DMS153 treated with DMSO at 0.1 percent for 48 hours (cell line): ENCODE measurements around the gene FBXO22.

Source experiments
- DNase-seq: peaks from one replicate; lab custom pipeline; 2025; ENCODE audit not compliant: unreplicated experiment; lab: John Stamatoyannopoulos, UW

FBXO22 gene

GRCh38 chr15:75918135-75918534 lies 14.5 kb downstream of the FBXO22 start:
- no peak for DNase-seq

- no peak for DNase-seq
Measured at GRCh38 chr15:75920079-75920478, 16.4 kb downstream of the FBXO22 start.

- peak; percentile 0 for DNase-seq
Measured at GRCh38 chr15:75921732-75922703, 18.3 kb downstream of the FBXO22 start.

DNA sequence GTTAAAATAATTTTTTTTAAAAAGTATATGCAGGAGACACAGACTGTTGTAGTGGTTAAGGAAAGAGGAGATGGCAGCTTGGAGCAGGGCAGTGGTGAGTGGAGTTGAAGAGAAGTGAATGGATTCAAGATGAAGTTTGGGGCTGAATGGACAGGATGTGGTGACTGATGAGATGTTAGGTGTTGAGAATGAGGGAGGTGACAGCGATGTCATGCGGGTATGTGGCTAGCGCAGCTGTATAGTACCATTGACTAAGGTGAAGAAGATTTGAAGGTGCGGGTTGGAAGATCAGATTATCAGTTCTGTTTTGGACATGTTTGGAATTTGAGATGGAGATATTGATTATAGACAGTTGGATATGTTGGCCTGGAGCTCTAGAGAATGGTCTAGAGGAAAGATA lies 20.1 kb downstream of the FBXO22 start:
- DNase-seq = no peak

DNA sequence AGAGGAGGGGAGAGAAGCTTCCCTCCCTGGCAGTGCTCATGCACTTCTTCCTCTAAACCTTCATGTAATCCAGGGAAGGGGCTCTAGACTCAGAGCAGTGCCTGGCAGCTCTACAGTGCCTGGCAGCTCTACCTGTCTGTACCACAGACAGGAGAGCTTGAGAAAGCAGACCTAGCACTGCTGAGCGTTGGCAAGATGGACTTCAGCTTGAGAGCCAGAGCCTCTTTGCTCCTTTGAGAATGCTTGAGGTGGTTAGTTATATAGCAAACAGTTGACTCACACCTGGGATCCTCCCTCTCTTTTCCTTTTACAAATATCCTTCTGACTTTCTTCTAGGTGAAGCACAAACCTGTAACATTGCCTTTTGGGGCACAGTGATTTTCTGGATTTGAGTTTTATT lies 20.9 kb downstream of the FBXO22 start:
- DNase-seq = no peak

DNA sequence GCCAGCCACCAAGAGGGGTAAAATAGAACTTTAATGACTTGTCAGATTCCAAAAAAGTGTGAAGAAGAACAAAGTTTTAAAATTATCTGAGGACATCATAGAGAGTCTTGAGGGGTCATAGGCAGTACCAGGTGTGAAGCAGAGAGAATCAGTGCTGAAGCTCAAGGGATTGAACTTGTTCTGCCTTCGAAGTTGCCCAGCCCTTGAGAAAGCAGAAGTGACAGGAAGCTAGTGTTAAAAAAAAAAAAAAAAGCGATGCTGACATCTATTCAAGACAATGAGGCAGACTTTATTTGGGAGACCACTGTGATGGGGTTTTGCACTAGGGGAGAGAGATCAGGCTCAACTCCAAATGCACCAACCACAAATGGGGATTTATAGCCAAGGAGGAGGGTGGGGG lies 21.8 kb downstream of the FBXO22 start:
- no peak for DNase-seq

- DNase-seq = no peak
Measured at GRCh38 chr15:75926931-75927330, 23.3 kb downstream of the FBXO22 start.

DNA sequence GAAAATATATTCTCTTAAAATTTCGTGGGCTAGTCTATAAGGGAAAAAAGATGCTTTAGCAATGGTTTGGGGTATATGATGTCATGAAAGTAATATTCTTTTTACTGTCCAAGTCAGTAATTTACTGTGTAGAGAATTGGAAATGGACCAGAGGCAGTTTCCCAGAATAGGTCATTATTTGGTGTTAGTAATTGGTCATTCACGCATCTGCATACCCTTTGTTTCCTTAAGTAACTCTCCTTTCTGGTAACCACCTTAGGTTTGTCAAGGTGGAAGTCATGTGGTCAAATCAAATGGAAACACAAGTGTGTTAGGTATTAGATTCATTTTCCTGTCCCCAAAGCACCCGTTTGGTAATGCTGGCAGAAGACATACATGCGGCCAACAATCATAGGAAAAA lies 23.9 kb downstream of the FBXO22 start:
- no peak for DNase-seq

DNA sequence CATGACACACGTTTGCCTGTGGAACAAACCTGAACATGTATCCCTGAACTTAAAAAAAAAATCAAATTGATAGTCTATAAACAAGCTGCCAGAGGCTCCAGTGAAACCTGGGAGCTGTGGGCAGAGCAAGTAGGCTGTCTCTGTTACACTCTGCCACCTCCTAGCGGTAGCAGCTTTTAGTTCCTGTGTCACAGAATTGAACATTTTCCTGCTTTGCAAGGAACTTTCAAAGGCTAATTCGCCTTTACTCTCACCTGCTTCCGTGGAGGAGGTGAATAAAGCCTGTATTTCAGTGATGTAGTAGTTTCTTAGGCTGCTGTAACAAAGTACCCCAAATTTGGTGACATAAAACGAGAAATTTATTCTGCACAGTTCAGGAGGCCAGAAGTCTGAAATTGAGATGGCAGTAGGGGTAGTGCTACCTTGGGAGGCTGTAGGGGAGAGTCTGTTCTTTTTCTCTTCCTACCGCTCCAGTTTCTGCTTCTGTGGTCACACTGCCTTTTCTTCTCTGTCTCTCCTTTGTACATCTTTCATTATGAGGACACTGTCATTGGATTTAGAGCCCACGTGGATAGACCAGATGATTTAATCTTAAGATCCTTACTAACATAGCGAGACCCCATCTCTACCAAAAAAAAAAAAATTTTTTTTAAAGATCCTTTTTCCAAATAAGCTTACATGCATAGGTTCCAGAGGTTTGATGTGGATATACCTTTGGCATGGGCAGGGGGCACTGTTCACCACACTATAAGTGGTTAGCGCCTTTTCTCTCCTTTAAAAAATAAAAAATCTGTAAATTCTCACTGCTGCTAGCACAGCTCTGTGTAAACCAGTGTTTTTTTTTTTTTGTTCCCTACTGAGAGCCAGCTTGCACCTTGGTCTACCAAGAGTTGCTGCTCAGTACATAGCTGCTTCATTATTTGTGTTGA lies 25.3 kb downstream of the FBXO22 start:
- DNase-seq = no peak

- no peak for DNase-seq
Measured at GRCh38 chr15:75929799-75930565, 26.3 kb downstream of the FBXO22 start.

DNA sequence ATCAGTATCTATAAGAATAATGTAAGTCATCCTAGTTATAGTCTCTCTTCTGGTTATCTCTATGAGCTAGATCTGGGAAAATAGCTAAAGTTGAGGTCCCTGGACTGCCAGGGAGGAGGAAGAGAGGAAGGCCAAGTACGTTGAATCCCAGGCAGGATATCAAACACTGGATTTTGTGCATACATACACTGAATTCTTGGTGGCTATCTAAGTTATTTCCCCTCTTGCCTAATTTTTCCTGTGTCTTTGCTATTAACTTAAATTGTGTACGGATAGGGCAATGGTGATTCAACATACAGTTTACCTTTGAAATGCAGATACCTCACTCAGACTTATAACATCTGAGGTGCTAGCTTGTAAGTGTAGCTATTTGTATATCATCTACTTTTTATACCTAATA lies 27.2 kb downstream of the FBXO22 start:
- no peak for DNase-seq

DNA sequence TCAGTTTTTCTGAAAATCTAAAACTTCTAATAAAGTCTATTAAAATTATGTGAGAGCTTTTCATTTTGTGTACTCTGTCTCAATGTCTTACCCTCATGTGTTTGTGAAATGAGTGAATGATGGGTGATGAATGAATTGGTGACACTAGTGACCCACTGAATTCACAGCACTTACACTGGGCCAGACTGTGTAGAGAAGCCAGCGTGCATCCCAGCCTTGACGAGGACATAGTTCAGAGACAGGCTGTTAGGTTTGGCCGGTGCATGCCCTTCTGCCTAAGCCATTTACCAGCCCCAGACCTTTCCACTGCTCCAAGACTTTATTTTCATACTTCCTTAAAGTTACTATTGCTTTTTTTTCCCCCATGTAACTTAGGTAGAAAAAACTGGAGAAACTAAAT lies 38.8 kb downstream of the FBXO22 start:
- DNase-seq = no peak

DNA sequence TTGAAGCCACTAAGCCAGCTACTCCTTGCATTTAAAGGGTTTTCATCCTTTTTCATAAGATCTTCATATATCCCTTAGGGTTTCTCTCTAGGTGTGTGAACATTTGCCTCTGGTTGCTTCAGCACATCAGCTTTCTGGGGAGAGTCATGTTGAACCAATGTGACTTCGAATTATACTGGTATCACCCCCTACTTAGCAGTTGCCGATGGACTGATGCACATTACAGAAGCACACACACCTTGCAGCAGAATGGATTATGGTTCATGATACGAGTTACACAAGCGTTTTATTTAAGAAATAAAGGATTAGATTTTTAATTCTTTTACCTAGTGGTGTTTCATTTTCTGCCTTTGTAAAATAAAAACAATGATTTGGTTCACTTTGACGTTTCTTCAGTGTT lies 39.6 kb downstream of the FBXO22 start:
- DNase-seq = no peak

DNA sequence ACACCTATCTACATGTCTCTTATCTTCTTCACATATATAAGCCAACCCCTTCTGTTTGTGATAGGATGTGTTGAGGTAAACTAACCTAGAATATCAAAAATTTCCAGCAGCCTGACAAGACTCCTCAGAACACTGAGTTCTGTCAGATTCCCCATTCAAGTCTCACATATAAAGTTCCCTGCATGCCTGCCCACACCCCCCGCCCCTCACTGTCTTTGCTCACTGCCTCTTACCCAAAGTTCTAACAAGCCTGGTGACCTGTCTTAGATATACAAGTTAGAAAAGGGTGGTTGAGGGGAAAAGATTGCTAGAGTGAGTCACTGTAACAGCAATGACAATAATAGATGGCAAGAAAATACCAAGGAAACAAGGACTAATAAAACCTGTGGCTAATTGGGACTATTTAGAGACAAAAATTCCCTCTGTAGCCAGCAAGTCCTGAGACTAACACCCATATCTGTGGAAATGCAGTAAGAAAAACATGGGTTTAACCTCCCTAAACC lies 40.1 kb downstream of the FBXO22 start:
- DNase-seq = no peak

DNA sequence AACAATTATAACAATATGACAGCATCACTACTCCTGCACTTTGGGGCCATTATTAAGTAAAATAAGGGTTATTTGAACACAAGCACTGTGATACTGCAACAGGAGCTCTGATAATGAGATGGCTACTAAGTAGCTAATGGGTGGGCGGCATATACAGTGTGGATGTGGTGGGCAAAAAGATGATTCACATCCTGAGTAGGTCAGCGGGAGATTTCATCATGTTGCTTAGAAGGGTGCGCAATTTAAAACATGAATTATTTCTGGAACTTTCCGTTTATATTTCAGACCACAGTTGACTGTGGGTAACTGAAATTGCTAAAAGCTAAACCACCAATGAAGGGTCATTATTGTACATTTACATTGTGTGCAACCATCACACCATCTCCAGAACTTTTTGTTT lies 42.3 kb downstream of the FBXO22 start:
- no peak for DNase-seq

- no peak for DNase-seq
Measured at GRCh38 chr15:75947092-75947491, 43.4 kb downstream of the FBXO22 start.

GRCh38 chr15:75948761-75949296 lies 45.2 kb downstream of the FBXO22 start:
- no peak for DNase-seq

- no peak for DNase-seq
Measured at GRCh38 chr15:75952525-75952924, 48.8 kb downstream of the FBXO22 start.

DNA sequence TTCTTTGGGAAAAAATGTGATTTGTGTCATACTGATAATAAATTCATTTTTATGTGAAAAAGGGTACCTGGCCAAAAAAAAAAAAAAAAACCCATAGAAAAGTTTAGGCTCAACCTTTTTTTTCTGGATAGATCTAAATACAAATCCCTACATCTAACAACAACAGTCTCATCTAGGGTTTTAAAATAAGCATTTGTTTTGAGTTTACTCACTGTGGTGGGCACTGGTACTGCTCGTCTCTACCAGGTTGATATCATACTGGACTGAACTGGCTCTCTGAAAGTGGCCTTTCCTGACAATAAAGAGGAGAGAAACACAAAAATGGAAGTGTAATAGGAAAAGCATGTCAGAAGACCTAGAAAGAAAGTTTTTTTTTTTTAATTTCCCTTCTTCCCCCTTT lies 52.0 kb downstream of the FBXO22 start:
- no peak for DNase-seq

GRCh38 chr15:75961331-75961730 lies 57.7 kb downstream of the FBXO22 start:
- no peak for DNase-seq

DNA sequence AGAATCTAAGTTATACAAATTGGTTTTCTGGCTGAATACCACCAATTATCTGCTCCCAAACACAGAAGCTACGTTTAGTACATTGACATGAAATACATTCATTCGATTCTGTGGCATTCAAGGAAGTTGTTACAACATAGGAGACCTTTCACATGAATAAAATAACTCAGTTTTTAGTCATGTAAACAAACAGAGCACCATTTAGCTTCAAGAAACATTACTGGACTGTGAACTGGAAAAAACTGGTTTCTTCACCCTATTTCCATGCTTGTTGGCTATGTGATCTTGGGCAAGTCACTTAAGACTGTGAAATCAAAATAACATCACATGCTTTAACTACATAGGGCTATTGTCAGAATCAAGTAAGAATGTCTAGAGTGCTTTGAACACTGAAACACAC lies 62.4 kb downstream of the FBXO22 start:
- DNase-seq = no peak
